HG03520 (cell line): Measurements from ENCODE around the gene ZNF823.
"Not testable (repeated sequence)": the region's sequence is repeated elsewhere in the genome, so short reads cannot be mapped to it uniquely, and the experiment has no call there.

Experiments used
- ATAC-seq: cut with Tn5 transposase; IDR thresholded peaks from one replicate; pipeline ENCODE4 v1.9.1; 2021; ENCODE audit warnings: mild to moderate bottlenecking, moderate library complexity; ENCODE audit not compliant: unreplicated experiment

ZNF823 gene

GRCh38 chr19:11684987-11685675 lies 53.6 kb downstream of the ZNF823 start:
- ATAC-seq, result no peak

GRCh38 chr19:11680689-11681302 lies 58.0 kb downstream of the ZNF823 start:
- ATAC-seq, result no peak

- ATAC-seq, result no peak
Measured at GRCh38 chr19:11678504-11678903, 60.2 kb downstream of the ZNF823 start.

GRCh38 chr19:11676661-11677600 lies 61.8 kb downstream of the ZNF823 start:
- not testable (repeated sequence) for ATAC-seq

GRCh38 chr19:11675569-11675968 lies 63.2 kb downstream of the ZNF823 start:
- no peak for ATAC-seq

GRCh38 chr19:11674067-11674492 lies 64.7 kb downstream of the ZNF823 start:
- ATAC-seq, result no peak

- no peak for ATAC-seq
Measured at GRCh38 chr19:11673608-11674041, 65.1 kb downstream of the ZNF823 start.
